Astrocyte of the cerebellum (primary cell): Measurements from ENCODE around the gene SUPT20H.

Experiments
- DNase-seq: peaks from one replicate; pipeline ENCODE4 v3.0.0-alpha.2; 2011; ENCODE audit warnings: low read depth
- H3K4me3 ChIP-seq: 2 replicates; pipeline ENCODE4 v1.5.1; 2011; ENCODE audit warnings: mild to moderate bottlenecking, low read depth, low read length, moderate library complexity
- CTCF ChIP-seq: IDR thresholded peaks from 2 replicates; pipeline ENCODE4 v1.5.1; 2012; ENCODE audit warnings: low read length, low read depth, moderate library complexity, mild to moderate bottlenecking; ENCODE audit errors: missing control alignments
- in situ Hi-C: cut with HindIII; loops from 2 replicates; pipeline ENCODE4 v1.10.0; 2017; ENCODE audit warnings: low sequenced_read_pairs

SUPT20H gene

GRCh38 chr13:36979361-36980050 is 80.0 kb downstream of the SUPT20H start:
- no peak for TF ChIP-seq CTCF
- in situ Hi-C loops = loop anchor here (5.0 to 10.0 kb wide), 2 partner anchors 125 to 537 kb away; no protein-coding TSS in a partner anchor
- DNase-seq = no peak
- H3K4me3 ChIP-seq = no peak overlapping the region

- no peak overlapping the region for H3K4me3 ChIP-seq
- in situ Hi-C loops = no loop called here
- TF ChIP-seq CTCF = no peak
- no peak for DNase-seq
Measured at GRCh38 chr13:36975172-36975571, 84.3 kb downstream of the SUPT20H start.

DNA sequence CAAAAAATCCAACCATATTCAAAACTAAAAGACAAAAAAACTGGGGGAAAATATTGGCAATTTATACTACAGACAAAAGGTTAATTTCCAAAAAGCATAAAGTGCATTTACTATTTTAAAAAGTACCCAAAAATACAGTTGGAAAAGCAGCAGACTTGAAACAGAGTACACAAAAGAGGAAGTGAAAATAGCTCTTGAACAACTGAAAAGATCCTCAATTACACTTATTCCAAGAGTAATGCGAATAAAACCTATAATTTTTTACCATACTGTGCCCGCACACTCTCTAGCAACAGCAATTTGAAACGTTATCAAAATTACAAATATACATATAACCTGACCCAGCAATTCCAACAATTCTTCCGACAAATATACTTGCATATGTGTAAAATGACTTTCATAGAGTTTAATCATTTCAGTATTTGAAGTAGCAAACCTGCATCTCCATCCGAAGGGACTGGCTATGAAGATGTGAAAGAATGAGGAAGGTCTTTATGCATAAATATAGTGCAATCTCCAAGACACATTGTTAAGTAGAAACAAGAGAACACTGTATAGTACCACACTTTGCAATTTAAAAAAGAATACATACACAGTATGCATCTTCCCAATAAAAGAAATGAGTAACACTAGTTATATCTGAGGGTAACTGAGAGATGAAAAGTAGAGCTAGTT is 85.7 kb downstream of the SUPT20H start:
- H3K4me3 ChIP-seq = no peak overlapping the region
- DNase-seq = no peak
- in situ Hi-C loops = no loop called here
- no peak for TF ChIP-seq CTCF

DNA sequence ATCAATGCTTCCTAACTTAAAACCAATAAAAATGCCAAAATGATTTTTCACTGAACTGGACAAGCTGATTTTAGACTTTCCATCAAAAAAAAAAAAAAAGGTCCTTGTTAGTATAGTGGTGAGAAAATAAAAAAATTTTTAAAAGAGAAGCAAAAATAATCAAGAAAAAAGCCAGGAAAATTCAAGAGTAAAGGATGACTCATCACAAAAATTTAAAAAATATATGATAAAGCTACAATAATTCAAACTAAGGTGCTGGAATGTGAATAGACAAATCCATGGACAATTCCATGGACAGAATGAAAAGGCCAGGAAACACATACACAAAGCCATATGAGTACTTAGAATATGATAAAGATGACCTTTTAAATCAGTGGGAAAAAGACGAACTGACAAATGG is 86.5 kb downstream of the SUPT20H start:
- no peak for DNase-seq
- TF ChIP-seq CTCF = no peak
- in situ Hi-C loops = no loop called here
- H3K4me3 ChIP-seq = no peak overlapping the region

- DNase-seq = no peak
- H3K4me3 ChIP-seq = no peak overlapping the region
- in situ Hi-C loops = loop anchor here (5.0 kb wide), 1 partner anchor 76 kb away; no protein-coding TSS in a partner anchor
- TF ChIP-seq CTCF = no peak
Measured at GRCh38 chr13:36966404-36966803, 93.1 kb downstream of the SUPT20H start.

DNA sequence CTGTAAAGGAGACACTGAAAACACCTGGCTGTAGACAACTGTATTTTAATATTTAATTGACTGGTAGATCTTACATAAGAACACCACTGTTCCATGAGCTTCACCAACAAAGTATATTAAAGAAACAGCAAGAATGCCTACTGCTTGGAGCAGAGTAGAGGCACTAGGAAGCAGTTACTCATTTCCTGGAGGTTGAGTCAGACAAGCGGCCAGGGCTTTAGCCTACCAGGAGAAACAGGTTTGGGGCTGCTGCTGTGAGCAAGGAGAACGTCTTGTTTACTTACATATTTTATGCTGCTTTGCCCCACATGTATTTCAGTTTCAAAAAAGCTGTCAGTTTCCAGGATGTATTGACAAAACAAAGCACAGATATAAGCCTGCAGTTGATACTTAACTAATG is 93.7 kb downstream of the SUPT20H start:
- DNase-seq = peak; percentile 16
- in situ Hi-C loops = loop anchor here (5.0 kb wide), 1 partner anchor 77 kb away; no protein-coding TSS in a partner anchor
- no peak overlapping the region for H3K4me3 ChIP-seq
- TF ChIP-seq CTCF = no peak
